Limb (tissue), 2 donors: ENCODE data around the gene CATSPERD.
"Not testable (repeated sequence)": the region's sequence is repeated elsewhere in the genome, so short reads cannot be mapped to it uniquely, and the experiment has no call there.

Experiments used
- DNase-seq, 2 donors: peaks; one replicate each; pipeline ENCODE4 v3.0.0-alpha.2; 2016; ENCODE audit errors: extremely low spot score in 2 of 2

The CATSPERD gene

DNA sequence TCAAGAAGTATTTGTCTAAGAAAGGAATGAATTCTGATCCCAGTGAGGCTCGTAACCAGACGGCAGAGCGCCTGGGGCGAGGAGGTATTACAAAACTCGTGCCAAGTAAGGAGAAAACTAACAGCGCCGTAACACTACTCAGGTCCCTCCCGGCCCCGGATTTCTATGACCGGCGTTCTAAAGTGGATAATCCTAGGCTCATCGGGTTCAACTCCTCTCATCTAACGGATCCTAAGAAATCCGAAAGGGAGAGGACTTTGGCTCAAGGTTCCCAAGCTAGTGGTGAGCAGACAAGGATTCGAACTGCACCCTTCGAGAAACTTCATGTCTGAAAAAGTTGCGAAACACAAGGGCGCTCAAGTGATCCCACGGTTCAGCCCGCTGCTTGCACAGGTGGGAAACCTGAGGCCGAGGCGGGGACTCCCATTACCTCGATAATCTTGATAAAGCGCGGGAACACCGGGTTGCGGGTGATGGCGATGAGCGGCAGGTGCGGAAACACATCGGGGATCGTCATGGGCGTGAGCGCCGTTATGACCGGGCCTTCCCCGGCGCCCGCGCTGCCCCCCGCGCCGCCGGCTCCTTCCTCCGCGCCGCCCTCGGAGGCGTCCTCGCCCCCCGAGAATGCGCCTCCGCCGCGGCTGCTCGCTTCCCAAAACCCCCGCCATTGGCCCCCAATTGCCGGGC lies 1.0 kb upstream of the CATSPERD start:
- no peak for DNase-seq

DNA sequence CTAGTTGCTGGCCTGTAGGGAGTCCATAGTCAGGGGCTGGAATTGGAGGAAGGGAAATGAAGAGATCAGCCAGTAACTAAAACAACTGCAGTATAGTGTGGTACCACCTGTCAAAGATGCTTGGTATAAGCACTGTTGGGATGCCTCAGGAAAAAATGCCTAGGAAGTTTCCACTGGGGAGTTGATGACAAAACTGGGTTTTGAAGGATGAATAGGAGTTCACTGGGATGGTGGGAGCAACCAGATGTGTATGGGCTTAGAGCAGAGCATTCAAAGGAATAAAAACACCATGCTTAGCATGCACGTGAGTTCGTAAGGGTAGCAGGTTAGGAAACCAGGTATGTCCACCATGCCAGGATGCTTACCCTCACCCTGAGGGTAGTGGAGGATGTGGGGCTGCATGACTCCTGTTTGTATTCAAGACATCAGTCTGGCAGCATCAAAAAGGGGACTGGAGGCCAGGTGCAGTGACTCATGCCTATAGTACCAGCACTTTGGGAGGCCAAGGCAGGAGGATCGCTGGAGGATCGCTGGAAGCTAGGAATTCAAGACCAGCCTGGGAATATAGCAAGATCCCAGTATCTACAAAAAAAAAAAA lies 7.1 kb downstream of the CATSPERD start:
- DNase-seq: no peak

DNA sequence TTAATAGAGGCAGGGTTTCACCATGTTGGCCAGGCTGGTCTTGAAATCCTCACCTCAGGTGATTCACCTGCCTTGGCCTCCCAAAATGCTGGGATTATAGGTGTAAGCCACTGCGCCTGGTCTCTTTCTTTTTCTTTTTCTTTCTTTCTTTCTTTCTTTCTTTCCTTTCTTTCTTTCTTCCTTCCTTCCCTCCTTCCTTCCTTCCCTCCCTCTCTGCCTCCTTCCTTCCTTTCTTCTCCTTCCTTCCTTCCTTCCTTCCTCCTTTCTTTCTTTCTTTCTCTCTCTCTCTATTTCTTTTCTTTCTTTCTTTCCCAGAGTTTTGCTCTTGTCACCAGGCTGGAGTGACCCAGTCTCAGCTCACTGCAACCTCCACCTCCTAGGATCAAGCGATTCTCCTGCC lies 12.7 kb downstream of the CATSPERD start:
- not testable (repeated sequence) for DNase-seq

DNA sequence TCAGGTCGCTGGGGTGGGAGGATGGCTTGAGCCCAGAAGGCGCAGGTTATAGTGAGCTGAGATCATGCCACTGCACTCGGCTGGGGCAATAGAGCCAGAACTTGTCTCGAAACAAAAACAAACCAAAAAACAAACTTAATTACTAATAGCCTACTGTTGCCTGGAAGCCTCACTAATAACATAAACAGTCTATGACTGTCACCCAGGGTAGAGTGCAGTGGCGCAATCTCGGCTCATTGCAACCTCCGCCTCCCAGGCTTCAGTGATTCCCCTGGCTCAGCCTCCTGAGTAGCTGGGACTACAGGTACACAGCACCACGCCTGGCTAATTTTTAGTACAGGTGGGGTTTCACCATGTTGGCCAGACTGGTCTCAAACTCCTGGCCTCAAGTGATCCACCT lies 18.0 kb downstream of the CATSPERD start:
- DNase-seq: no peak

DNA sequence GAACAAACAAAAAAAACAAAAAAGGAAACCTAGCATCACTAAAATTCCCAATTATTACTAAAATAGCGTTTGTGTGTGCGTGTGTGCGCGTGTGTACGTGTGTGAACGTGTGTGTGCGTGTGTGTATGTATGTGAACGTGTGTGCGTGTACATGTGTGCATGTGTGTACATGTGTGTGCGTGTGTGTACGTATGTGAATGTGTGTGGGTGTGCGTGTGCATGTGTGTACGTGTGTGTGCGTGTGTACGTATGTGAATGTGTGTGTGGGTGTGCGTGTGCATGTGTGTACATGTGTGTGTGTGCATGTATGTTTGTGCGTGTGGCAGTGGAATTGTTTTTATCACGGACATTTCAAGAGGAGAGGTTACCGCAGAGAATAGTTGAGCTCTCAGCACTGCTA lies 21.6 kb downstream of the CATSPERD start:
- DNase-seq: no peak

DNA sequence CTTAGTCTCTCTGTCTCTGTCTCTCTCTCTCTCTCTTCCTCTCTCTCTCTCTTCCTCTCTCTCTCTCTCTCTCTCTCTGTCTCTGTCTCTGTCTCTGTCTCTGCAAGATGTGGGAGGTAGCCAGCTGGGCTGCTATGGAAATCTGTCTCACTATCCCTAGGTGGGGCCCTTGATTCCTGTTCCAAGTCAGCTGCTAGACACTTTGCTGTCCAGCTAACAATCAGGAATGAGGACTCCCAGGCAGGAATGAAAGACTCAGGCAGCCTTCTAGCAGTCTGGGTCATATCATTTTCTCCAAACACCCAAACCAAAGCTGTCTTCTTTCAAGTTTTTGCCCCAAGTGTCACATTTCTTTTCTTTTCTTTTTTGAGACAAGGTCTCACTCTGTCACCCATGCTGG lies 23.2 kb downstream of the CATSPERD start:
- DNase-seq: no peak

DNA sequence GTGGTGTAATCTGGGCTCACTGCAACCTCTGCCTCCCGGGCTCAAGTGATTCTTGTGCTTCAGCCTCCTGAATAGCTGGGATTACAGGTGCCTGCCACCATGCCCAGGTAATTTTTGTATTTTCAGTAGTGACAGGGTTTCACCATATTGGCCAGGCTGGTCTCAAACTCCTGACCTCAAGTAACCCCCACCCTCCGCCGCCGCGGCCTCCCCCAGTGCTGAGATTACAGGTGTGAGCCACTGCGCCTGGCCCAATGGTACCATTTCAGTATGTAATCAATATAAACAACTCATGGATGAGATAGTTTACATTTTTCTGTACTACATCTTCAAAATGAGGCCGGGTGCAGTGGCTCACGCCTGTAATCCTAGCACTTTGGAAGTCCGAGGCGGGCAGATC lies 24.6 kb downstream of the CATSPERD start:
- not testable (repeated sequence) for DNase-seq

DNA sequence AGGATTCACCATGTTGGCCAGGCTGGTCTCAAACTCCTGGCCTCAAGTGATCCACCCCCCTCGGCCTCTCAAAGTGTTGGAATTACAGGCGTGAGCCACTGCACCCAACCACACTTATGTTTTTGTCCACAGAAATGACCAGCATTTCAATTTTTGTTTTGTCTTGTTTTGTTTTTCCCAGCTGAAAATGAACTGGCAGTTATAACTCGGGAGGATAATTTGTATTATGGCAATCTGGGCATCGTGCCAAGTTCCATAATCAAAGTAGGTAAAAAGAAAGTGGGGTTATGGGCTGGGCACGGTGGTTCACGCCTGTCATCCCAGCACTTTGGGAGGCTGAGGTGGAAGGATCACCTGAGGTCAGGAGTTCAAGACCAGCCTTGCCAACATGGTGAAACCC lies 28.5 kb downstream of the CATSPERD start:
- DNase-seq: not testable (repeated sequence)

DNA sequence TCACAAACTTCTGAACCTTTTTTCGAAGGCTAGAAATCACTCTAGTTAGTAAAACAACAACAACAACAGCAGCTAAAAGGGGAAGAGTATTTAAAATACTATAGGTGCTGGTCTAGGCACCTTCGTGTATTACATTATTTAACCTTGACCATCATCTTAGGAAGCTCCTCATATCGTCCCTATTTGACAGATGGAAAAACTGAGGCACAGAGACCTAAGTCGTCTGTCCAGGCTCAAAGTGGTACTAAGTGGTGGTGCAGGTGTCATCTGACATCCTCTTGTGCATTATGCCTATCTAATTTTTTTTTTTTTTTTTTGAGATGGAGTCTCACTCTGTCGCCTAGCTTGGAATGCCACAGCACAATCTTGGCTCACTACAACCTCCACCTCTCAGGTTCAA lies 29.1 kb downstream of the CATSPERD start:
- DNase-seq: no peak

DNA sequence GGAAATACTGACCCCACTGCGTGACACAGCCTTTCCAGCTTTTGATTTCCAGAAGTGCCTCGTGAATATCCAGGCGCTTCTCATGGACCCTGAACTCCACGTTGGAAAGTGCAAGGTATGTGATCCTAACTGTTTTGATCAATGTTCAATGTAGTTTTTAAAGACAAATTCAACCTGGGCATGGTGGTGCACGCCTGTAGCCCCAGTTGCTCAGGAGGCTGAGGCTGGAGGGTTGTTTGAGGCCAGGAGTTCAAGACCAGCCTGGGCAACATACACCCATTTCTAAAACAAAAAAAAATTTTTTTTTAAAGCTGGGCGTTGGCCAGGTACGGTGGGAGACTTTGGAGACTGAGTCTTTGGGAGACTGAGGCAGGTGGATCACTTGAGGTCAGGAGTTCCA lies 31.3 kb downstream of the CATSPERD start:
- no peak for DNase-seq

DNA sequence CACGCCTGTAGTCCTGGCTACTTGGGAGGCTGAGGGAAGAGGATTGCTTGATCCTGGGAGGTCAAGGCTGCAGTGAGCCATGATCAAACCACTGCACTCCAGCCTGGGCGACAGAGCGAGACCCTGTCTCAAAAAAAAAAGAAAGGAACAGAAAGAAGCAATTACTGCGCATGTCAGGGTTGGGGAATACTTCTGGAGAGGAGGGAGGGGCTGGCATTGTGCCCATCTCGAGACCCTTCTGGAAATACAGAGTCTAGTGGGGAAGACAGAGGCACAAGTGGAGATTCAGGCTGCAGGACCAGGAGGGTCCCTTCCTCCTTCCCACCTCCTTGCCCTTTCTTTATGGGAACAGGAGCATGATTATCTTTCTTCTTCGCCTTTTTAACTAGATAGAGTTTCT lies 33.3 kb downstream of the CATSPERD start:
- DNase-seq: no peak

DNA sequence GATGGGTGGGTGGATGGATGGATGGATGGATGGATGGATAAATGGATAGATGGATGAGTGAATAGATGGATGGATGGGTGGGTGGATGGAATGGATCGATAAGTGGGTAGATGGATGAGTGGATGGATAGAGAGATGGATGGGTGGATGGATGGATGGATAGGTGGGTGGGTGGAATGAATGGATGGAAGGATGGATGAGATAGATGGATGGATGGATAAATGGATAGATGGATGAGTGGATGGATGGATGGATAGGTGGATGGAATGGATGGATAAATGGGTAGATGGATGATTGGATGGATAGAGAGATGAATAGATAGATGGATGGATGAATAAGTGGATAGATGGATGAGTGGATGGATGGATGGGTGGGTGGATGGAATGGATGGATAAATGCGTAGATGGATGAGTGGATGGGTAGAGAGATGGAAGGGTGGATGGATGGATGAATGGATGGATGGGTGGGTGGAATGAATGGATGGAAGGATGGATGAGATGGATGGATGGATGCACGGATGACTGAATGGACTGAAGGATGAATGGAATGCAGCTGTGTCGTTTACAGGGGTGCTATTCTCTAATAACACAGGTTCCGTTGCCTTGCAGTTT lies 42.3 kb downstream of the CATSPERD start:
- no peak for DNase-seq

DNA sequence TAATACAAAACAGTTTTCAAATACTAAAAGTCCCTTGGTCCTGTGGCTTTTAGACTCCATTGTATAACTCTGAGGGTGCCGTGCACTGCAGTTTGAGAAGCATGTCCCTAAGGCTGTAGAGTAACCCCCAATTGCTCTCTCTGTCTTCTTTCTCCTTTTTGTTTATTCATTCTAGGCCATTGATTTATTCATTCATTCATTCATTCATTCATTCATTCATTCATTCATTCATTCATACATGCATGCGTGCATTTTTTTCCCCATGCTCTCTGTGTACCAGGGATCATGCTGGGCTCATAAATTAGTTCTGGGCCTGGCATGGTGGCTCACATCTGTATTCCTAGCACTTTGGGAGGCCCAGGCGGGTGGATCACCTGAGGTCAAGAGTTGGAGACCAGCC lies 44.8 kb downstream of the CATSPERD start:
- DNase-seq: no peak

DNA sequence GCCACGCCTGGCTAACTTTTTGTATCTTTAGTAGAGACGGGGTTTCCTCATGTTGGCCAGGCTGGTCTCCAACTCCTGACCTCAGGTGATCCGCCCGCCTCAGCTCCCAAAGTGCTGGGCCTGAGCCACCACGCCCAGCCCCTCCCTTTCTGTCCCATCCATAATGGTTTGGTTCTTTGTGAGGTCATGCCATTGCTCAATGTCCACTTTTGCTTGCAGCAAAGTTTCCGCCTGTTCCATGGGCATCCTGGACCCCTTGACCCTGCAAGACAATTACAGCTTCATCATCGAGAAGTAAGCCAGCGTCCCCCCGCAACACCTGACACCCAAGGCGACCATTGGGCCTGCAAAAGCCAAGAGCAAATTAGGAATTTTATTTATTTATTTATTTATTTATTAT lies 47.5 kb downstream of the CATSPERD start:
- DNase-seq: no peak

DNA sequence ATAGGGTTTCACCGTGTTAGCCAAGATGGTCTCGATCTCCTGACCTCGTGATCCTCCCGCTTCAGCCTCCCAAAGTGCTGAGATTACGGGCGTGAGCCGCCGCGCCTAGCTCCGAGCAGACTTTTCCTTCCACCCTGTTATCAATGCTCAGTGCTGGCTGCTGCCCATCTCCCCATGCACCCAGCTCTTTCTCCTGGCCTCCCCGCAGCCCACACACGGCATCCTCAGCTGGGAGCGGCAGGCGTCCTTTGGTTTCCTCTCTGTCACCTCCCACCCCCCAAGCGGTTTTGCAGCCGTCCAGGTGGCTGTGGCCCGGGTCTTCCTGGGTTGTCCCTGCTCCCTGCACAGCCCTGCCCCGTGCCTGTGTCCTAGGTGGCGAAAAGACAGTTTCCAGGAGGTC lies 52.0 kb downstream of the CATSPERD start:
- no peak for DNase-seq

DNA sequence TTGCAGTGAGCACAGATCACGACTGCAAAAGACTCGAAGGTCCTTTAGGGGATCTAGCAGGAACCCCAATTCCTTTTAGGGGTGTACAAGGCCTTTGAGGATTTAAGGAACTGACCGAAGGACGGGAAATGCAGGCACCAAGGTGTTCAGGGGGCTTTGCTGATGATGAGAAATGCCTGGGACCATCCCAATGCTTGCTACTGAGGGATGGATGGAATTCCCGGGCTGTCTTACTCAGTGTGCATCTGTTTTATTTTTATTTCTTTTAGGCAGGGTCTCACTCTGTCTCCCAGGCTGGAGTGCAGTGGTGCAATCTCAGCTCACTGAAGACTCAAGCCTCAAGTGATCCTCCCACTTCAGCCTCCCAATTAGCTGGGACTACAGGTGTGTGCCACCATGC lies 52.8 kb downstream of the CATSPERD start:
- no peak for DNase-seq

DNA sequence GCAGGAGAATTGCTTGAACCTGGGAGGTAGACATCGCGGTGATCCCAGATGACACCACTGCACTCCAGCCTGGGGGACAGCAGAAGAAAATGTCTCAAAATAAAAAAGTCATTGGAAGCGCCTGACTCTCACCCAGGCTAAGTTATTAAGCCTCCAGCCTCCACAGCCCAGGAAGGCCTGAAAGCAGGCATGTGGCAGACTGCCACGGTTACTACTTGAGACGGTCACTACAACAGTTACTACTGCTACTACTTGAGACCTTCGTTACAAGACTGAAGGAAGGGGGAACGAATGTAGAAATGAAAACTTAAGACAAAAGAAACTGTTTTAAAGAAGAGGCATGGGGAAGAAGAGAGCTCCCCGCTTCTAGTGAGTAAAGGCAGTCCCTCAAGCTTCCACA lies 54.5 kb downstream of the CATSPERD start:
- DNase-seq: no peak

DNA sequence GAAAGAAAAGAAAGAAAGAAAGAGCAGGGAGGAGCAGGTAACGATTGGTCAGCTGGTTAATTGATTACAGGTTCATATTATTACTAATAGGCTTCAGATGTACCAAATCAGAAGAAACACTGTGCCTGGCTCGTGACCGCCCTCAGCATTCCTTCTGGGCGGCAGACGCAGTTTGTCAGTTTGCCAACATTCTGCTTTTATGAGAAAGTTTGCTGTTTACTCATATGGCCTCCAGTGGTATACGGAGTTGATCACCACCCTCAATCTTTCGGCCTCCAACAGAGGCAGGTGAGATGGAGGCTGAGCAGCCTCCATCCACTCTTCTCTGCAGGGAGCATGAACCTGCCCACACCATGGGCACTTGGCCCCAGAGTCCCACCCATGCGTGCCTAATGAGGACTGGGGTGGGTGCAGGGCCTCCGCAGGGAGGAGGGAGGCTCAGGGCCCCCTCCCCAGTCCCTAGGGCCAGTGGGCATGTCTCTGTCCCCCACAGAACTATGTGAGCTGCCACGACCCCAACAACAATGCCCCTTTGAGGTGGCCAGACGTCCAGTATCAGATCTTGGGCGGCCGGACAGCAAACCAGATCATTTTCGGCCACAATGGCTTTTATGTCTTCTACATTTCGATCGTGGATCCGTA lies 55.4 kb downstream of the CATSPERD start:
- DNase-seq: peak in 1 of 2 donors; percentile 8

DNA sequence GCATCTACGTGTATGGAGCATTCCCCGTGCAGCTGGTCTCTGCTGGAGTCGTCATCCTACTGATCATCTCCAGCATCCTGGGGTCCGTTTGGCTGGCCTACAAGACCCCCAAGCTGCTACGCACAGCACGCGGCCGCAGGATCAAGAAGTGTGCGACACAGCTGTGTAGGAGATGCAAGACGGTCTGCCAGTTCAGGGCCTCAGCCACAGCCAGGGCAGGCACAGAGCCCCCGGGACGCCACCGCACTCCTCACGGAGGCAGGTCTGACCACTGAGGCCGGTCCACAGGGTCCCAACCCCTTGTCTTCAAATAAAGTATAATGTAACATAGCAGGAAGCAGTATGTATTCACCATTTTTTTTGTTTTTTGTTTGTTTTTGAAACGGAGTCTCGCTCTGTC lies 58.0 kb downstream of the CATSPERD start:
- DNase-seq: no peak

DNA sequence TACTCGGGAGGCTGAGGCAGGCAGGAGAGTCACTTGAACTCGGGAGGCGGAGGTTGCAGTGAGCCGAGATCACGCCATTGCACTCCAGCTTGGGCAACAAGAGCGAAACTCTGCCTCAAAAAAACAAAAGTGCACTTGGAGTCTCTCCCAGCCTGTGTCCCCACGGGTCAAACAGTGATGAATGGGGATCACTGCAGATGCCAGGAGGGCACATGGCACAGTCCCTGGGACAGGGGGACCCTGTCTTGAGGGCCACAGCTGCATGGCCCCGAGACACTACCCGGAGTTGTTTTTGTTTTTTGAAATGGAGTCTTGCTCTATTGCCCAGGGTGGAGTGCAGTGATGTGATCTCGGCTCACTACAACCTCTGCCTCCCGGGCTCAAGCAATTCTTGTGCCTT lies 60.5 kb downstream of the CATSPERD start:
- not testable (repeated sequence) for DNase-seq

DNA sequence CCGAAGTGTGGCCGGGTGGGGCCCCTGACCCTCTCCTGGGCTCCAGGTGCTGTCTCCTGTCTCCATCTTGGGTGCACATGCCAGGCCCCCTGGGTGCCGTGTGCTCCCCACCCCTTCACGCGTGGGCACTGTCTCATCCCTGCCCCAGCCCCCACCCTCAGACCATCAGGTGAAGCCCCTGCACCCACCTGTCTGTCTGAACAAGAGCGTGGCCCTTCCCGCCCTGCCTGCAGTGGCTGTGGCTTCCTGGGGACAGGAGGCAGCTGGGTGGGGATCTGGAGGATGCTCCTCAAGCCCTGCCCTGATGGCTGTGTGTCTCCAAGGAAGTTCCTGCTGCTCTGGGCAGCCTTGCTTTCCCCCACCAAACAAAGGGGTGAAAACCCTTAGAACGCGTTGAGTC lies 61.9 kb downstream of the CATSPERD start:
- no peak for DNase-seq
